ENCODE data around the gene SLC9A6.
A peak's percentile ranks its signal among the peaks of the same experiment; 100 is the strongest.

Gene SLC9A6

GRCh38 chrX:135985157-135985972, at the start of gene SLC9A6:
Gene SLC9A6 (plus strand): TSS chrX:135985435. CDS start chrX:135985659, 224 bp downstream.
- Histone ChIP-seq H3K4me3 (ENCODE audit: low read length) (peak within 1 kb of the TSS; percentile 75), H3F3A (ENCODE audit: insufficient read depth, low read length) (no peaks in the 10 kb centered on the region), H3K9me3 (replicated peaks; ENCODE audit: insufficient read depth, low read length) (no peaks in the 10 kb centered on the region), H3K9me2 (replicated peaks; ENCODE audit: insufficient read depth, low read length) (no peaks in the 10 kb centered on the region), H3K36me3 (replicated peaks; ENCODE audit: insufficient read depth, low read length) (no peaks in the 10 kb centered on the region), H3K79me2 (ENCODE audit: low read length) (peaks cover 22% of the 10 kb centered on the region), H3K4me2 (ENCODE audit: low read depth, low read length) (peak within 1 kb of the TSS; percentile 72), H4K20me1 (ENCODE audit: insufficient read depth, low read length) (no peaks in the 10 kb centered on the region), H3K4me1 (ENCODE audit: low read length) (0 out of 2 replicates have a peak, but pooled peaks cover 4% of the 10 kb centered on the region), H2AFZ (ENCODE audit: low read length) (peak within 1 kb of the TSS; percentile 84), H3K27ac (ENCODE audit: low read length) (no peak within 1 kb of the TSS; the same call in 1 of the 2 replicates), H3K27me3 (replicated peaks; ENCODE audit: insufficient read depth, low read length) (no peaks in the 10 kb centered on the region), H3K9ac (ENCODE audit: low read length) (peak within 1 kb of the TSS; percentile 60)
- peak; percentile 72 for DNase-seq
- TF ChIP-seq CTCF (IDR thresholded peaks at IDR 0.05; ENCODE audit: low read length) (no peak), EZH2phosphoT487 (IDR thresholded peaks at IDR 0.05; ENCODE audit: low read length) (no peak), EZH2 (optimal IDR thresholded peaks at IDR 0.05; ENCODE audit: low read depth, low read length) (no peak)

GRCh38 chrX:135944486-135944885, 40.7 kb upstream of the SLC9A6 start:
- no peak overlapping the region for H3K27ac ChIP-seq (ENCODE audit: low read length)

GRCh38 chrX:135951291-135951690, 33.9 kb upstream of the SLC9A6 start:
- Histone ChIP-seq H3K27ac (ENCODE audit: low read length) (no peak overlapping the region), H3K36me3 (replicated peaks; ENCODE audit: insufficient read depth, low read length) (no peaks in the 10 kb centered on the region), H3F3A (ENCODE audit: insufficient read depth, low read length) (no peaks in the 10 kb centered on the region), H3K4me3 (ENCODE audit: low read length) (no peak overlapping the region), H3K79me2 (ENCODE audit: low read length) (no peaks in the 10 kb centered on the region), H2AFZ (ENCODE audit: low read length) (no peak overlapping the region), H3K9ac (ENCODE audit: low read length) (no peak overlapping the region), H3K4me1 (ENCODE audit: low read length) (no peaks in the 10 kb centered on the region), H3K27me3 (replicated peaks; ENCODE audit: insufficient read depth, low read length) (no peaks in the 10 kb centered on the region), H4K20me1 (ENCODE audit: insufficient read depth, low read length) (no peaks in the 10 kb centered on the region), H3K9me2 (replicated peaks; ENCODE audit: insufficient read depth, low read length) (no peaks in the 10 kb centered on the region), H3K4me2 (ENCODE audit: low read depth, low read length) (no peak overlapping the region), H3K9me3 (replicated peaks; ENCODE audit: insufficient read depth, low read length) (no peaks in the 10 kb centered on the region)
- TF ChIP-seq CTCF (IDR thresholded peaks at IDR 0.05; ENCODE audit: low read length) (no peak), EZH2phosphoT487 (IDR thresholded peaks at IDR 0.05; ENCODE audit: low read length) (no peak), EZH2 (optimal IDR thresholded peaks at IDR 0.05; ENCODE audit: low read depth, low read length) (no peak)
- no peak for DNase-seq

More at GRCh38 chrX:135944486-135944885, 40.7 kb upstream of the SLC9A6 start:
- H3K79me2 ChIP-seq (ENCODE audit: low read length), result no peaks in the 10 kb centered on the region
- DNase-seq, result no peak
- H3K27me3 ChIP-seq (replicated peaks; ENCODE audit: insufficient read depth, low read length), result no peaks in the 10 kb centered on the region
- H3F3A ChIP-seq (ENCODE audit: insufficient read depth, low read length), result no peaks in the 10 kb centered on the region
- no peak overlapping the region for H2AFZ ChIP-seq (ENCODE audit: low read length)
- no peak overlapping the region for H3K9ac ChIP-seq (ENCODE audit: low read length)
- no peak overlapping the region for H3K4me2 ChIP-seq (ENCODE audit: low read depth, low read length)
- H4K20me1 ChIP-seq (ENCODE audit: insufficient read depth, low read length), result no peaks in the 10 kb centered on the region
- no peaks in the 10 kb centered on the region for H3K4me1 ChIP-seq (ENCODE audit: low read length)
- no peaks in the 10 kb centered on the region for H3K9me3 ChIP-seq (replicated peaks; ENCODE audit: insufficient read depth, low read length)
- H3K36me3 ChIP-seq (replicated peaks; ENCODE audit: insufficient read depth, low read length), result no peaks in the 10 kb centered on the region
- TF ChIP-seq CTCF (IDR thresholded peaks at IDR 0.05; ENCODE audit: low read length) (no peak), EZH2 (optimal IDR thresholded peaks at IDR 0.05; ENCODE audit: low read depth, low read length) (no peak), EZH2phosphoT487 (IDR thresholded peaks at IDR 0.05; ENCODE audit: low read length) (no peak)
- no peaks in the 10 kb centered on the region for H3K9me2 ChIP-seq (replicated peaks; ENCODE audit: insufficient read depth, low read length)
- H3K4me3 ChIP-seq (ENCODE audit: low read length), result no peak overlapping the region
